BLaER1 treated with 17β-estradiol and CSF1 and Interleukin-3, amounts not matched to agents 10 nM and 100 nM (cell line): ENCODE measurements around the gene MTUS2.

Source experiments
- H3K27ac ChIP-seq, 11 experiments: shearing (Covaris generic); formaldehyde crosslinking; 2 replicates each; pipeline ENCODE4 v1.8.1; 2022
- H3K27me3 ChIP-seq, 11 experiments: shearing (Covaris generic); formaldehyde crosslinking; 2 replicates each; pipeline ENCODE4 v1.8.1; 2022
- H3K36me3 ChIP-seq, 11 experiments: shearing (Covaris generic); formaldehyde crosslinking; 2 replicates each; pipeline ENCODE4 v1.8.1; 2022
- H3K4me1 ChIP-seq, 10 experiments: shearing (Covaris generic); formaldehyde crosslinking; 2 replicates each; pipeline ENCODE4 v1.8.1; 2022
- H3K4me2 ChIP-seq, 11 experiments: shearing (Covaris generic); formaldehyde crosslinking; 2 replicates each; pipeline ENCODE4 v1.8.1; 2022
- H3K4me3 ChIP-seq, 10 experiments: shearing (Covaris generic); formaldehyde crosslinking; 2 replicates each; pipeline ENCODE4 v1.8.1; 2022
- H3K9ac ChIP-seq, 11 experiments: shearing (Covaris generic); formaldehyde crosslinking; 2 replicates each; pipeline ENCODE4 v1.8.1; 2022
- H3K9me3 ChIP-seq, 11 experiments: shearing (Covaris generic); formaldehyde crosslinking; replicated peaks in 1 of 11; 2 replicates each; pipeline ENCODE4 v1.8.1; 2022
- H4K20me1 ChIP-seq, 11 experiments: shearing (Covaris generic); formaldehyde crosslinking; 2 replicates each; pipeline ENCODE4 v1.8.1; 2022
- Cebpa-rat ChIP-seq, 11 experiments: shearing (Covaris generic); IDR thresholded peaks; 2 replicates each; pipeline ENCODE4 v1.8.1; 2022

MTUS2 gene

DNA sequence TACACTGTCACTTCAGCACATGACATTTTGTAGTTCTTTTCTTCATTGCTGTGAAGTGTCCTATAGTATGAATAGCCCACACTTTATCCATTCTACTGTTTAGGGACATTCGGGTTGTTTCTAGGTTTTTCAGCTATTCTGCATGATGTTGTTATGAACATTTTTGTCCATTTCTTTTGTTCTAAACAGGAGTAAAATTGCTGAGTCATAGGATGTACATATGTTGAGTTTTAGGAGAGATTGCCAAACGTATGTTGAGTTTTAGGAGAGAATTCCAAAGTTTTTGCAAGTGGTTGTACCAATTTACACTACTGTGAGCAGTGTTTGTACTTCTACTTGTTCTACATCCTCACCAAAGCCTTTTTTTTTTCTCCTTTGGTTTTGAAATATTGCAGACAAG, 115.0 kb downstream of the MTUS2 start:
- no peak for TF ChIP-seq Cebpa-rat (IDR thresholded peaks at IDR 0.05)
- Histone ChIP-seq H3K27me3 (no peaks in the 10 kb centered on the region), H3K27ac (no peak overlapping the region), H3K9ac (no peak overlapping the region), H3K36me3 (no peaks in the 10 kb centered on the region), H3K4me1 (peaks cover 0 to 16% (median 8%) of the 10 kb centered on the region in 10 experiments; a peak in 13 of 20 replicates), H4K20me1 (no peaks in the 10 kb centered on the region), H3K9me3 (peaks cover 0 to 16% (median 3%) of the 10 kb centered on the region in 11 experiments; a peak in 8 of 22 replicates), H3K4me3 (no peak overlapping the region), H3K4me2 (no peak overlapping the region)

DNA sequence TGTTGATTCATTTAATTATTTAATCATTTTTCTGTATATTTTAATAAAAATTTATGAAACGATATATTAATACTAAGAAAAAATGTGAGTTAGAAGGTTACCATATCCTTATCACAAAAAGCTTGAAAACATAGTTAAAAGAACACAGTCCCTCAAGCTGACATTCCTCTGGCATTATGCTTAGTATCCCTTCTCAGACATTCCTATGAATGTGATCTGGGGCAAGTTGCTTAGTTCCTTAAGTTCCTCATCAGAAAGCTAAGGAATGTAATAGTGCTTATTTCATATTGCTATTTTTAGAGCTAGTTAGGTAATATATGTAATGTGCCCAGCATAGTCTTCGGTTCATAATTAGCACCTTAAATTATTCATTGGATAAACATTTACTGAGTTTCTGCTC, 122.8 kb downstream of the MTUS2 start:
- no peak for TF ChIP-seq Cebpa-rat (IDR thresholded peaks at IDR 0.05)
- H3K9me3 ChIP-seq = peaks cover 0 to 2% (median 0%) of the 10 kb centered on the region in 11 experiments; a peak in 3 of 22 replicates
- no peak overlapping the region for H3K9ac ChIP-seq
- no peaks in the 10 kb centered on the region for H3K36me3 ChIP-seq
- H3K4me2 ChIP-seq = no peak overlapping the region
- H3K4me1 ChIP-seq = peaks cover 0 to 16% (median 9%) of the 10 kb centered on the region in 10 experiments; a peak in 13 of 20 replicates
- no peak overlapping the region for H3K27ac ChIP-seq
- no peaks in the 10 kb centered on the region for H4K20me1 ChIP-seq
- H3K4me3 ChIP-seq = no peak overlapping the region
- H3K27me3 ChIP-seq = no peaks in the 10 kb centered on the region

DNA sequence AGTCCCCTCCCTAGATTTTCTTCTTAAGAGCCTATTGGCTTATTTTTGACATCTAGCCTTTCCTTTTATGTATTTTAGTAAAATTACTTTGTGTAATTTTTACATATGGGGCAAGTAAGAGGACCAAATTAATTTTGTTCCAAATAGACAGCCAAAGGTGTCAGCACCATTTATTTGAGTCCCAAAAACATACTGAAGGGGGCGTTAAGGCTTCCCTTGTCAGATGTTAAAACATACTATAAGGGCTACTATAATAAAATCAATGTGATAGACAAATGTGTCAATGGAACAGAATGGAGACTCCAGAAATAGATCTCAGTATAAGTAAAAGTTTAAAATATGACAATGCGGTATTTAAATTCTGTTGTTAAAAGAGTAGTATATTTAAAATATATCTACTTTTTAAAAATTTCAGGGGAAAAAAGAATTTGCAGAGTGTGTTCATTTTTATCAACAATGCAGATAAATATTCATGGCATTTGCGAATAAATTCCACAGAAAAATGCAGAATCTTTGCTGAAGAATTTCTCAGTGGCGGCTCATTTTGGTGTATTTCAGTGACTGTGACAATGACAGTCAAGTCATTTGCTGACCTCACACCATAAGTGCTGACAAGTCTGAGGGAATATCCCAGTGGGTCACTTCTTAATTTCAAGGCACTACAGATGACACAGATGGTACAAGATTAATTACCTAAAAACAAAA, 133.7 kb downstream of the MTUS2 start:
- peaks cover 0 to 6% (median 0%) of the 10 kb centered on the region in 11 experiments; a peak in 1 of 22 replicates for H3K9me3 ChIP-seq
- no peak overlapping the region for H3K9ac ChIP-seq
- no peak for TF ChIP-seq Cebpa-rat (IDR thresholded peaks at IDR 0.05)
- no peaks in the 10 kb centered on the region for H4K20me1 ChIP-seq
- H3K36me3 ChIP-seq = no peaks in the 10 kb centered on the region
- no peak overlapping the region for H3K27ac ChIP-seq
- H3K27me3 ChIP-seq = no peaks in the 10 kb centered on the region
- no peak overlapping the region for H3K4me2 ChIP-seq
- H3K4me1 ChIP-seq = no peaks in the 10 kb centered on the region
- H3K4me3 ChIP-seq = no peak overlapping the region

DNA sequence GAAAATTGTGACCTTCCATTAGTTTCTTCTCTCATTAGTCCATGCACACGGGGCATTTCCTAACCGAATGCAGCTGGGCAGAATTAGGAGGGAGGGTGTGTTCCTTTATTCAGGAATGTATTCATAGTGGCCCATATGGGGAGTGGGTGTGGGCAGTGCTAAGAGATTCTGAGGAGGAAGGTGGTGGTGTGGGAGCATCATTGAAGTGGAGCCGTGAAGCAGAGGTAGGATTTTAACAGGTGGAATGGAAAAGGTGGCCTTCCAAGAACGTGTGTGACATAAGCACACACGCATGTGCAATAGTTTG, 134.2 kb downstream of the MTUS2 start:
- no peak for TF ChIP-seq Cebpa-rat (IDR thresholded peaks at IDR 0.05)
- Histone ChIP-seq H3K9me3 (peaks cover 0 to 6% (median 0%) of the 10 kb centered on the region in 11 experiments; a peak in 1 of 22 replicates), H4K20me1 (no peaks in the 10 kb centered on the region), H3K4me2 (no peak overlapping the region), H3K36me3 (no peaks in the 10 kb centered on the region), H3K4me3 (no peak overlapping the region), H3K4me1 (no peaks in the 10 kb centered on the region), H3K9ac (no peak overlapping the region), H3K27me3 (no peaks in the 10 kb centered on the region), H3K27ac (no peak overlapping the region)

DNA sequence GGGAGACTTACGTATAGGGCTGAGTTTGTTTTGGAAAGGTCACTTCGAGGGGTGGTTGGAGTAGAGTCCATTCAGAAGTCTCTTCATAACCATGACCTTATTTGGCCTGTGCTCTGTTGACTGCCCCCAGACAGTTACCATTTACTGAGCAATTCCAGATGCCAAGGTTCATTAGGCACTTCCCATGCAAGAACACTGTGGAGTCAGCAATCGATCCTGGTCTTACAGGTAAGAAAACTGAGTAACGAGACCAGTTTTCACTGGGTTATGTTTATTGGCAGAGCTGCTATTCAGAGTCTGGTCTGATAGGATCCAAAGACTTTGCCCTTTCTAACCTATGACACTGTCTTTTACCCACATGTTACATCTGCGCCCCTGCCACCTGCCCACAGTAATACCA, 134.7 kb downstream of the MTUS2 start:
- H3K27ac ChIP-seq = no peak overlapping the region
- TF ChIP-seq Cebpa-rat (IDR thresholded peaks at IDR 0.05) = no peak
- H3K9ac ChIP-seq = no peak overlapping the region
- H3K4me2 ChIP-seq = no peak overlapping the region
- H3K4me1 ChIP-seq = no peaks in the 10 kb centered on the region
- H4K20me1 ChIP-seq = no peaks in the 10 kb centered on the region
- peaks cover 0 to 2% (median 0%) of the 10 kb centered on the region in 11 experiments; a peak in 1 of 22 replicates for H3K9me3 ChIP-seq
- H3K36me3 ChIP-seq = no peaks in the 10 kb centered on the region
- no peaks in the 10 kb centered on the region for H3K27me3 ChIP-seq
- no peak overlapping the region for H3K4me3 ChIP-seq

DNA sequence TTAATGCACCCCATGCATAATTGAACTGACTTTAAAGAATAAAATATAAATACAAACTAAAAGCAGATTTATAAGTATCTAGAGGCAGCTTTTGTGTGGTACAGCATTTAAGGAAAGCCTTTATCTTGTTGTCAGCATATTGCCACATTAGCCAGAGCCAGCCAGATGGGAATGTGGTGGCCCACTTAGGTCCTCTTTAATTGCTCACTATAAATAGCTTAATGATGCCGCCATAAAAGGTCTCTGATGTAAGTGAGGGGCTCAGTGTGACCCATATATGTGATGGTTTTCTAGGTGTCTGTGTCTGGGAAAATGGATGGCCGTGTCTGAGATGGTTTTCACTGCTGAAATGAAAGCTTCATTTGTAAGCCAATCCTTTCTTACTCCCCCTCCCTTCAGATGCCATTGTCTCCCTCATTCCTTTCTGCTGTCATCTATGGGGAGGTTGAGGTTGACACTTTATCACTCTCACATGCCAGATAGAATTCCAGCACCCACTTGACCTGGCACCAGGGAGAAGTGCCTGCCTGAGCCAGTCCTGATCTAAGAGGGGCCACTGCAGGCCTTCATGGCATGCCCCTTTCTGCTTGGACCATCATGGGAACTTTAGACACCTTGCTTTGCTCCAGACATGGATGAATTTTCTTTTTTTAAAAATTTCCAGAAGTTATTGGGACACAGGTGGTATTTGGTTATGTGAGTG, 135.3 kb downstream of the MTUS2 start:
- H3K27ac ChIP-seq = no peak overlapping the region
- no peaks in the 10 kb centered on the region for H3K9me3 ChIP-seq
- H3K4me2 ChIP-seq = no peak overlapping the region
- H4K20me1 ChIP-seq = no peaks in the 10 kb centered on the region
- no peaks in the 10 kb centered on the region for H3K4me1 ChIP-seq
- no peak overlapping the region for H3K4me3 ChIP-seq
- H3K36me3 ChIP-seq = no peaks in the 10 kb centered on the region
- no peak overlapping the region for H3K9ac ChIP-seq
- H3K27me3 ChIP-seq = no peaks in the 10 kb centered on the region
- no peak for TF ChIP-seq Cebpa-rat (IDR thresholded peaks at IDR 0.05)

DNA sequence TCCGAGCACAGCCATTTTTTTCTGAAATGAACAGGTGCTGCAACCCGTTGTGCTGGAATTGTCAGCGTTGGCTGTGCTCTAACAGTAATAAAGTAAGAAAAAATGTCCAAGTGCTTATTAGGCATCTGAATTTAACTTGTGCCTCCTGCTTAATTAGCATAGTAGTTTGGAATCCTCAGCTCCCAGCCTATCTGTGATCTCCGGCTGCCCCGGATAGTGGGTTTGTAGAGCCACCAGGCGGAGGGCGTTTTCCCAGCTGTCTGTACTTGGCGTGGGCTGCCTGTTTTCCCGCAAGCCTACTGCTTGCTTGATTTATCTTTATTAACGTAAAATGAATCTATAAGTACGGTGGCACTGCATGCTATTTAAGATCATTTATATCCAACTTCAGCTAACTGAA, 137.9 kb downstream of the MTUS2 start:
- Histone ChIP-seq H3K36me3 (no peaks in the 10 kb centered on the region), H3K4me3 (no peak overlapping the region), H3K27me3 (no peaks in the 10 kb centered on the region), H3K9me3 (no peaks in the 10 kb centered on the region), H4K20me1 (no peaks in the 10 kb centered on the region), H3K9ac (no peak overlapping the region), H3K4me1 (no peaks in the 10 kb centered on the region), H3K27ac (no peak overlapping the region), H3K4me2 (no peak overlapping the region)
- TF ChIP-seq Cebpa-rat (IDR thresholded peaks at IDR 0.05) = no peak

DNA sequence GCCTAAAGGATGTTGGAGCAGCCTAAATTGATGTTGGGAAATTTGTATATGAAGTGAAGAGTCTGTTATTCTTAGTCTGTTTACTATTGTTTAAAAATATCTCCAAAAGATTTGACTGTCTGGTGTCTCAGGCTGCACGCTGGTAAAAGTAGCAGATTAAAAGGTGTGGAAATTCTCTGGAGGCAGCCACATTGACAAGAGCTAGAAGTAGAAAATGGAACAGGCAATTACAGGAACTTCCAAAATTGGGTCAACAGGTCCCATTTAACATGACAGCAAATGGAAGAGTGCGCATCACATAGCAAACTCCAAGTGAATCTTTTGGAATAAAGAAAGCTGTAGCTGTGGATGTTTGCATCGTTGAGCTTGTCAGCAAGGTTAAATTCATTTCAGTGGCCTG, 138.3 kb downstream of the MTUS2 start:
- Histone ChIP-seq H3K4me1 (no peaks in the 10 kb centered on the region), H3K9me3 (no peaks in the 10 kb centered on the region)

DNA sequence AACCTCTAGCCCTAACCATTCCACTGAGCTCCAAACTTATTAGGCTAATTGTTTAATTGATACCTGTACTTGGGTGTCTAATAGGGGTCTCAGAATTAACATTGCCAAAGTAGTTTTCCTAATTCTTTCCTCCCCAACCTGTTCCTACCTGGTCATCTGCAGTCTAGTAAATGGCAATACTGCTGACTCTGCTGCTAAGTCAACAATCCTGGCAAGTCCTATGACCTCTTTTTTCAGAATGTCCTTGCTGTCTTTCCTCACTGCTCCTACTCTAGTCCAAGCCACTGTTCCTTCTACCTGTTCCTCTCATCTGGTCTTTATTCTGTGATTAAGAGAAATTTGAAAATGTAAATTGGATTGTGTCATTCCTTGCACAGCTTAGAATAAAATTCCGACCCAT, 143.9 kb downstream of the MTUS2 start:
- Histone ChIP-seq H3K27me3 (no peaks in the 10 kb centered on the region), H3K4me2 (no peak overlapping the region), H3K9me3 (no peaks in the 10 kb centered on the region), H3K9ac (no peak overlapping the region), H4K20me1 (no peaks in the 10 kb centered on the region), H3K4me1 (no peaks in the 10 kb centered on the region), H3K27ac (no peak overlapping the region), H3K36me3 (no peaks in the 10 kb centered on the region), H3K4me3 (no peak overlapping the region)
- no peak for TF ChIP-seq Cebpa-rat (IDR thresholded peaks at IDR 0.05)

More for the DNA sequence above, 138.3 kb downstream of the MTUS2 start:
- Histone ChIP-seq H3K4me2 (no peak overlapping the region), H4K20me1 (no peaks in the 10 kb centered on the region), H3K9ac (no peak overlapping the region), H3K27me3 (no peaks in the 10 kb centered on the region), H3K4me3 (no peak overlapping the region), H3K36me3 (no peaks in the 10 kb centered on the region), H3K27ac (no peak overlapping the region)
- TF ChIP-seq Cebpa-rat (IDR thresholded peaks at IDR 0.05) = no peak

DNA sequence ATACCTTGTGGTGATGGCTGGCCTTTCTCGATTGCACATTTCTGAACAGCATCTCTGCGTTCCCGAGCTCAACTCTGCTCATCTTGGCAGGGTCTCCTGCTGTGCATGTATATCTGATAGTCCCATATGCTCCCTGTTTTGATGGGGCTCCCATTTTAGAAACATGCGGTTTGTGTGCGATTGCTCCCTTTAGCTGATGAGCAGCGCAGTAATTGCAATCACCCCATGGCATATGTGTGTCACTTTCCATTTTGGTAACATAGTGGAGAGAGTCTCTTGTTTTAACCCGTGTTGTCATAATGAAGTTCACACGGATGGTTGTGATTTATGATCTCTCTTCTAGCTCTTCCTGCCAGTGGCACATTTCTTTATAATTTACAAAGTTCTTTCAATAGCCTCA, 144.7 kb downstream of the MTUS2 start:
- no peak overlapping the region for H3K4me2 ChIP-seq
- H4K20me1 ChIP-seq = no peaks in the 10 kb centered on the region
- no peak for TF ChIP-seq Cebpa-rat (IDR thresholded peaks at IDR 0.05)
- no peaks in the 10 kb centered on the region for H3K4me1 ChIP-seq
- H3K27me3 ChIP-seq = no peaks in the 10 kb centered on the region
- no peaks in the 10 kb centered on the region for H3K9me3 ChIP-seq
- H3K36me3 ChIP-seq = no peaks in the 10 kb centered on the region
- H3K4me3 ChIP-seq = no peak overlapping the region
- no peak overlapping the region for H3K27ac ChIP-seq
- no peak overlapping the region for H3K9ac ChIP-seq
